ENCODE results near the gene FUOM.

Gene FUOM, protein sequence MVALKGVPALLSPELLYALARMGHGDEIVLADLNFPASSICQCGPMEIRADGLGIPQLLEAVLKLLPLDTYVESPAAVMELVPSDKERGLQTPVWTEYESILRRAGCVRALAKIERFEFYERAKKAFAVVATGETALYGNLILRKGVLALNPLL

DNA sequence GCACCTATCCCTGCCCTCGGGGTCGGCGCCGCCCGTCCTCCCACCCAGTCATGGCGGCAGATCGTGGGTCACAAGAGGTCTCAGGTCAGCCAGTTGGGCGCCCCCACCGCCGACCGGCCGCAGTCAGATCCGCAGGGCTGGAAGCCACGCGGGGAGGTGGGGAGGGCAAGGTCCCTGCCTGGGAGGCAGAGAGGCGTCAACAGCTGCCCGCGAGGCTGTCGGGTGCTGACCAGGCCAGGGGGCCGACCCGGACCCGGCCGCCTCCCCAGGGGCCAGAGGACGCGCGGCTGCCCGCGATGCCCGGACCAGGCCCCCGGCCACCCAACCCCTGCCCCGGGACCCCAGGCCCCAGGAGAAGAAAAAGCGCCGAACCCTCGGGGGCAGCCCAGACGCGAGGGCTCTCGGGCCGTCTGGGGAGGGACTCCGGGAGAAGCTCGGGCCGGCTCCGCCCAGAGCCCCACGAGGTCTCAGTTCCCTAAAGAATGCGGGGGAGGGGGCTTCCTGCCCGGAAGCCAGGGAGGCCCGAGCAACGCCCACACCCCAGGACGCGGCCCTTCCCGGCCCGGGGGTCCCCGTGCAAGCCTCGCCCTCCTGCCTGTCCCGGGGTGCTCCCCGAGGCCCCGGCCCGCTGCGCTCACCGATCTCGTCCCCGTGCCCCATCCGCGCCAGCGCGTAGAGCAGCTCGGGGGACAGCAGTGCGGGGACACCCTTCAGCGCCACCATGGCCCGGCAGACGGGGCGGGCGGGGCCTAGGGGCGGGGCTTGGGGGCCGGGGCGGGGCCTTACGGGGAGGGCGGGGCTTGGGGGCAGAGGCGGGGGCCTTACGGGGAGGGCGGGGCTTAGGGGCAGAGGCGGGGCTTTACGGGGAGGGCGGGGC lies at the start of gene FUOM:
Gene FUOM (minus strand): TSS at position 735 of the 877 bp plus-strand sequence. CDS start 12 bp downstream, at position 723.
- POLR2A ChIA-PET (ENCODE audit: low non-redundant PET), result interaction anchor here (0.6 kb wide), 1 partner anchor 22 kb away, joined by 3 read pairs; no protein-coding TSS in a partner anchor
- peak within 1 kb of the TSS; percentile 54 for H3K27ac ChIP-seq
- CTCF ChIA-PET, result interaction anchor here (0.8 kb wide), 2 partner anchors 28 to 51 kb away, joined by 4 read pairs; no protein-coding TSS in a partner anchor
- DNase-seq (ENCODE audit: low spot score), result peak; percentile 94
- TF ChIP-seq, protein P1, sequence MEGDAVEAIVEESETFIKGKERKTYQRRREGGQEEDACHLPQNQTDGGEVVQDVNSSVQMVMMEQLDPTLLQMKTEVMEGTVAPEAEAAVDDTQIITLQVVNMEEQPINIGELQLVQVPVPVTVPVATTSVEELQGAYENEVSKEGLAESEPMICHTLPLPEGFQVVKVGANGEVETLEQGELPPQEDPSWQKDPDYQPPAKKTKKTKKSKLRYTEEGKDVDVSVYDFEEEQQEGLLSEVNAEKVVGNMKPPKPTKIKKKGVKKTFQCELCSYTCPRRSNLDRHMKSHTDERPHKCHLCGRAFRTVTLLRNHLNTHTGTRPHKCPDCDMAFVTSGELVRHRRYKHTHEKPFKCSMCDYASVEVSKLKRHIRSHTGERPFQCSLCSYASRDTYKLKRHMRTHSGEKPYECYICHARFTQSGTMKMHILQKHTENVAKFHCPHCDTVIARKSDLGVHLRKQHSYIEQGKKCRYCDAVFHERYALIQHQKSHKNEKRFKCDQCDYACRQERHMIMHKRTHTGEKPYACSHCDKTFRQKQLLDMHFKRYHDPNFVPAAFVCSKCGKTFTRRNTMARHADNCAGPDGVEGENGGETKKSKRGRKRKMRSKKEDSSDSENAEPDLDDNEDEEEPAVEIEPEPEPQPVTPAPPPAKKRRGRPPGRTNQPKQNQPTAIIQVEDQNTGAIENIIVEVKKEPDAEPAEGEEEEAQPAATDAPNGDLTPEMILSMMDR (conservative IDR thresholded peaks at IDR 0.05; ENCODE audit: low read depth), result no peak

- POLR2A ChIA-PET (ENCODE audit: low non-redundant PET), result no interaction called here
- no peak overlapping the region for H3K27ac ChIP-seq
- CTCF ChIA-PET, result interaction anchor here (0.7 kb wide), 1 partner anchor 392 kb away, joined by 6 read pairs; no protein-coding TSS in a partner anchor
- no peak for DNase-seq (ENCODE audit: low spot score)
- TF ChIP-seq, protein P1 (conservative IDR thresholded peaks at IDR 0.05; ENCODE audit: low read depth), result no peak
Observed at GRCh38 chr10:133405844-133406527, 48.2 kb upstream of the FUOM start.

DNA sequence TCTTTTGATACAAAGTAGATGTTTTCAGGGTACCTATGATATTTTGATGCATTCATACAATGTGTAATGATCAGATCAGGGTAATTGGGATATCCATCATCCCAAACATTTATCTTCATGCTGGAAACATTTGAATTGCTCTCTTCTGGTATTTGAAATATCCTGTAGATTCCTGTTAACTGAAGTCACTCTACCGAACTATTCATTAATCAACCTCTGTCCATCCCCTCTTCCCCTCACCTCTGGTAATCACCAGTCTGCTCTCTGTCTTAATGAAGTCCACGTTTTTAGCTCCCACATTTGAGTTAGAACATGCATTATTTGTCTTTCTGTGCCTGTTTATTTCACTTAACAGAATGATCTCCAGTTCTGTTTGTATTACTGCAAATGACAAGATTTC lies 47.5 kb upstream of the FUOM start:
- POLR2A ChIA-PET (ENCODE audit: low non-redundant PET), result no interaction called here
- H3K27ac ChIP-seq, result no peak overlapping the region
- TF ChIP-seq, protein P1 (conservative IDR thresholded peaks at IDR 0.05; ENCODE audit: low read depth), result no peak
- DNase-seq (ENCODE audit: low spot score), result no peak
- CTCF ChIA-PET, result no interaction called here

GRCh38 chr10:133403784-133404183 lies 46.0 kb upstream of the FUOM start:
- CTCF ChIA-PET, result no interaction called here
- TF ChIP-seq, protein P1 (conservative IDR thresholded peaks at IDR 0.05; ENCODE audit: low read depth), result no peak
- POLR2A ChIA-PET (ENCODE audit: low non-redundant PET), result no interaction called here
- H3K27ac ChIP-seq, result no peak overlapping the region
- no peak for DNase-seq (ENCODE audit: low spot score)

GRCh38 chr10:133403359-133403758 lies 45.5 kb upstream of the FUOM start:
- no peak overlapping the region for H3K27ac ChIP-seq
- POLR2A ChIA-PET (ENCODE audit: low non-redundant PET), result no interaction called here
- no peak for DNase-seq (ENCODE audit: low spot score)
- CTCF ChIA-PET, result no interaction called here
- TF ChIP-seq, protein P1 (conservative IDR thresholded peaks at IDR 0.05; ENCODE audit: low read depth), result no peak

GRCh38 chr10:133401981-133402725 lies 44.3 kb upstream of the FUOM start:
- TF ChIP-seq, protein P1 (conservative IDR thresholded peaks at IDR 0.05; ENCODE audit: low read depth), result no peak
- no peak for DNase-seq (ENCODE audit: low spot score)
- CTCF ChIA-PET, result no interaction called here
- POLR2A ChIA-PET (ENCODE audit: low non-redundant PET), result interaction anchor here (0.7 kb wide), 1 partner anchor 58 kb away, joined by 6 read pairs; no protein-coding TSS in a partner anchor
- no peak overlapping the region for H3K27ac ChIP-seq

Measured in RWPE1 (cell line).